A549 (cell line): ENCODE results near the gene PRDM1.

Experiments used
- CTCF ChIP-seq: fragments of >200 bp; sonication (Bioruptor Twin); formaldehyde crosslinking; IDR thresholded peaks from 3 replicates; pipeline ENCODE4 v1.5.1; 2016
- EP300 ChIP-seq, 2 experiments: fragments of >200 bp; sonication (Bioruptor Twin); formaldehyde crosslinking; IDR thresholded peaks; 2 replicates in 1 of 2; 3 replicates in 1 of 2; pipeline ENCODE4 v1.6.1; 2016 to 2017
- PHF8 ChIP-seq: fragments of 200-600 bp; sonication (generic); IDR thresholded peaks from 2 replicates; pipeline ENCODE4 v1.6.1; 2016; ENCODE audit warnings: low read depth, mild to moderate bottlenecking, antibody characterized with exemption, moderate library complexity, borderline replicate concordance
- SREBF2 ChIP-seq: fragments of 450-650 bp; IDR thresholded peaks from 2 replicates; pipeline ENCODE4 v1.6.1; 2014; ENCODE audit warnings: mild to moderate bottlenecking, moderate library complexity

GRCh38 chr6:106122306-106122918 is 36.3 kb downstream of the PRDM1 start:
- TF ChIP-seq PHF8 (no peak), CTCF (no peak), SREBF2 (no peak), EP300 (IDR thresholded peaks at IDR 0.05) (no peak)
